DOHH2 (cell line): Measurements from ENCODE around the gene FAR2.

Experiments
- EZH2phosphoT487 ChIP-seq: fragments of 200-600 bp; sonication (generic); IDR thresholded peaks from 2 replicates; pipeline ENCODE4 v1.6.1; 2017; ENCODE audit warnings: borderline replicate concordance, mild to moderate bottlenecking, antibody characterized with exemption, low read length, moderate library complexity, mixed read lengths
- TF ChIP-seq, protein P1 (sequence below): fragments of 200-600 bp; sonication (generic); IDR thresholded peaks from one replicate; pipeline ENCODE4 v1.5.1; 2014; ENCODE audit warnings: antibody characterized with exemption, mild to moderate bottlenecking, low read depth, low read length; ENCODE audit not compliant: poor library complexity, severe bottlenecking

DNA sequence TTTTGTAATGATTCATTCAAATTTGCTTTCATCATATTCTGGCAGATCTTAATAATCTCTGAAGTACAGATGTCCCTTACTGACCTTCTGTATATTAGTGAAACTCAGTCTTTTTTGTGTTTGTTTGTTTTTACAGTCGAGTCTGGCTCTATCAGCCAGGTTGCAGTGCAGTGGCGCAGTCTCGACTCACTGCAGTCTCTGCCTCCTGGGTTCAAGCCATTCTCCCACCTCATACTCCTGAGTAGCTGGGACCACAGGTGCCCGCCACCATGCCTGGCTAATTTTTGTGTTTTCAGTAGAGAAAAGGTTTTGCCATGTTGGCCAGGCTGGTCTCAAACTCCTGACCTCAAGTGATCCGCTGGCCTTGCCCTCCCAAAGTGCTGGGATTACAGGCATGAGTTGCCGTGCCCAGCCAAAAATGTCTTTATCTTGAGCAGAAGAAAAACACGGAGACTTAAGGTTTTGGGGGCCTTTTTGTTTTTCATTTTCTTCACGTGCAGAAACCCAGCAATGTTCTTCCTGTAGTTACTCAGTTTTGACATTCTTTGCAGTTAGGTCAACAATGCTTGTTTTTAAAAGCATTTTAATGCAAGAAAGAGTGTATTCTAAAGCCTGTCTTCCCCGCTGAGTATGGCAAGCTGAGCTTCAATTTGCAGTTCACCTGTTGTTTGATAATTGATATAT is 79.5 kb downstream of the FAR2 start:
- TF ChIP-seq, protein P1, sequence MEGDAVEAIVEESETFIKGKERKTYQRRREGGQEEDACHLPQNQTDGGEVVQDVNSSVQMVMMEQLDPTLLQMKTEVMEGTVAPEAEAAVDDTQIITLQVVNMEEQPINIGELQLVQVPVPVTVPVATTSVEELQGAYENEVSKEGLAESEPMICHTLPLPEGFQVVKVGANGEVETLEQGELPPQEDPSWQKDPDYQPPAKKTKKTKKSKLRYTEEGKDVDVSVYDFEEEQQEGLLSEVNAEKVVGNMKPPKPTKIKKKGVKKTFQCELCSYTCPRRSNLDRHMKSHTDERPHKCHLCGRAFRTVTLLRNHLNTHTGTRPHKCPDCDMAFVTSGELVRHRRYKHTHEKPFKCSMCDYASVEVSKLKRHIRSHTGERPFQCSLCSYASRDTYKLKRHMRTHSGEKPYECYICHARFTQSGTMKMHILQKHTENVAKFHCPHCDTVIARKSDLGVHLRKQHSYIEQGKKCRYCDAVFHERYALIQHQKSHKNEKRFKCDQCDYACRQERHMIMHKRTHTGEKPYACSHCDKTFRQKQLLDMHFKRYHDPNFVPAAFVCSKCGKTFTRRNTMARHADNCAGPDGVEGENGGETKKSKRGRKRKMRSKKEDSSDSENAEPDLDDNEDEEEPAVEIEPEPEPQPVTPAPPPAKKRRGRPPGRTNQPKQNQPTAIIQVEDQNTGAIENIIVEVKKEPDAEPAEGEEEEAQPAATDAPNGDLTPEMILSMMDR, result no peak
- TF ChIP-seq EZH2phosphoT487, result no peak
